ENCODE data around the gene PLEKHM2.

GRCh38 chr1:15735304-15736037, 51.4 kb downstream of the PLEKHM2 start:
- TF ChIP-seq CTCF (IDR thresholded peaks at IDR 0.05; ENCODE audit: low read length) (no peak), EZH2 (optimal IDR thresholded peaks at IDR 0.05; ENCODE audit: low read depth, low read length) (no peak)

Data from MM.1S (cell line).